ENCODE measurements around the gene RMND1. TPM values are rescaled to one million over a fixed set of nuclear protein-coding genes. Genes with fewer than 3 reads are reported as not detected.

RMND1 gene
- total and polyA plus RNA-seq, 9 of the 15 experiments (the other 6 are each of a cell fraction or from before 2014, with no cell fraction given), result 26.9 to 47.8 (median 36.2) TPM

DNA sequence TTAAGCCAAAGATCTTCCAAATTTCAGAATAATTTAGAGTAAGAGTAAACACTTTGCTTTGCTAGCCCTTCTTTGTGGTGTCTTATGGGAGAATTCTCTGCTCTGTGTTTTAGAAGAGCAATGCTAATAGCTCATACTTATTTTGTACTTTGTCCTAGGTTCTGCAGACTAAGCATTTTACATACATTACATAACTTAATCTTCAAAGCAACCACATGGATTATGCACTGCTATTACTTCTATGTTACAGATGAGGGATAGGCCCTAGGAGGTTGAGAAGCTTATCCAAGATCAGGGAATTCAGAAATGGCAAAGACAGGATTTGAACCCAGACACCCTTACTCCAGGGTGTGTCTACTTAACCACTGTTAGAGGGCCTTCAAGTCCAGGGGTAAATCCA lies 32.1 kb upstream of the RMND1 start:
- ATAC-seq (no peak), FAIRE-seq (no peak), DNase-seq (ENCODE audit: extremely low read depth in 1 of 4, low spot score in 3 of 4) (no peak)
- no peaks in the 10 kb centered on the region for H3K9me3 ChIP-seq (replicated peaks; ENCODE audit: control insufficient read depth, insufficient read depth, low read depth, low read length)
- in situ Hi-C loops (cut with MboI) (no loop called here), intact Hi-C loops (cut with micrococcal nuclease) (no loop called here)
- no peaks in the 10 kb centered on the region for H3K4me1 ChIP-seq (replicated peaks in 1 of 2; ENCODE audit: control insufficient read depth in 2 of 2, insufficient read depth in 2 of 2, low read length in 2 of 2)
- H4K20me1 ChIP-seq (replicated peaks; ENCODE audit: control insufficient read depth, insufficient read depth, low read length), result no peaks in the 10 kb centered on the region
- POLR2A ChIA-PET, result no interaction called here
- H3K4me2 ChIP-seq (ENCODE audit: insufficient read depth, low read length), result no peak overlapping the region
- no peak overlapping the region for H3K9ac ChIP-seq (ENCODE audit: insufficient read depth in 1 of 2, low read depth in 2 of 2, low read length in 2 of 2)
- H3K27me3 ChIP-seq (ENCODE audit: control insufficient read depth in 2 of 2, insufficient read depth in 2 of 2, low read length in 2 of 2), result peaks cover 11 to 21% of the 10 kb centered on the region in 2 experiments
- H2AFZ ChIP-seq (ENCODE audit: low read depth, low read length), result no peak overlapping the region
- no peaks in the 10 kb centered on the region for H3K79me2 ChIP-seq (ENCODE audit: control insufficient read depth, insufficient read depth, low read length)
- CTCF ChIA-PET (ENCODE audit: low intra/inter-chr PET ratio), result no interaction called here
- H3K9me1 ChIP-seq (ENCODE audit: control insufficient read depth, insufficient read depth, low read length), result no peaks in the 10 kb centered on the region
- no peak overlapping the region for H3K4me3 ChIP-seq
- H3K36me3 ChIP-seq (ENCODE audit: control insufficient read depth, insufficient read depth, low read length), result no peaks in the 10 kb centered on the region
- no peak overlapping the region for H3K27ac ChIP-seq (ENCODE audit: extremely low read depth, low read depth, low read length)
- no TSS peak for BruUV-seq (replicated peaks)
- TF ChIP-seq DDX20 (tag; IDR thresholded peaks at IDR 0.05; ENCODE audit: low read depth) (no peak), MCM2 (IDR thresholded peaks at IDR 0.05; ENCODE audit: low read depth) (no peak), POLR2G (IDR thresholded peaks at IDR 0.05; ENCODE audit: low read depth, low read length) (no peak), ZNF23 (CRISPR knock-in tag; IDR thresholded peaks at IDR 0.05) (no peak), MAFG (tag; conservative IDR thresholded peaks at IDR 0.05) (peak; percentile 53; the same call in 1 of the 2 replicates), SMAD4 (CRISPR knock-in tag; conservative IDR thresholded peaks at IDR 0.05) (no peak), TAF9B (IDR thresholded peaks at IDR 0.05; ENCODE audit: partially characterized antibody) (no peak), NONO (IDR thresholded peaks at IDR 0.05; ENCODE audit: low read depth in 2 of 2, low read length in 1 of 2) (no peak), CTBP1 (IDR thresholded peaks at IDR 0.05; ENCODE audit: borderline replicate concordance) (no peak), MAFK (IDR thresholded peaks at IDR 0.05; ENCODE audit: low read length) (peak; percentile 50; the same call in 1 of the 2 replicates), MAFF (IDR thresholded peaks at IDR 0.05; ENCODE audit: low read length) (peak; percentile 44), JUN (IDR thresholded peaks at IDR 0.05; ENCODE audit: borderline replicate concordance, low read depth, low read length) (no peak), JUN (CRISPR knock-in tag; IDR thresholded peaks at IDR 0.05; ENCODE audit: borderline replicate concordance) (no peak), ZNF316 (IDR thresholded peaks at IDR 0.05) (peak; percentile 84), DMBX1 (CRISPR knock-in tag; IDR thresholded peaks at IDR 0.05; ENCODE audit: borderline replicate concordance) (no peak), ZNF140 (CRISPR knock-in tag; IDR thresholded peaks at IDR 0.05) (no peak)
- TF ChIP-seq, protein P1, sequence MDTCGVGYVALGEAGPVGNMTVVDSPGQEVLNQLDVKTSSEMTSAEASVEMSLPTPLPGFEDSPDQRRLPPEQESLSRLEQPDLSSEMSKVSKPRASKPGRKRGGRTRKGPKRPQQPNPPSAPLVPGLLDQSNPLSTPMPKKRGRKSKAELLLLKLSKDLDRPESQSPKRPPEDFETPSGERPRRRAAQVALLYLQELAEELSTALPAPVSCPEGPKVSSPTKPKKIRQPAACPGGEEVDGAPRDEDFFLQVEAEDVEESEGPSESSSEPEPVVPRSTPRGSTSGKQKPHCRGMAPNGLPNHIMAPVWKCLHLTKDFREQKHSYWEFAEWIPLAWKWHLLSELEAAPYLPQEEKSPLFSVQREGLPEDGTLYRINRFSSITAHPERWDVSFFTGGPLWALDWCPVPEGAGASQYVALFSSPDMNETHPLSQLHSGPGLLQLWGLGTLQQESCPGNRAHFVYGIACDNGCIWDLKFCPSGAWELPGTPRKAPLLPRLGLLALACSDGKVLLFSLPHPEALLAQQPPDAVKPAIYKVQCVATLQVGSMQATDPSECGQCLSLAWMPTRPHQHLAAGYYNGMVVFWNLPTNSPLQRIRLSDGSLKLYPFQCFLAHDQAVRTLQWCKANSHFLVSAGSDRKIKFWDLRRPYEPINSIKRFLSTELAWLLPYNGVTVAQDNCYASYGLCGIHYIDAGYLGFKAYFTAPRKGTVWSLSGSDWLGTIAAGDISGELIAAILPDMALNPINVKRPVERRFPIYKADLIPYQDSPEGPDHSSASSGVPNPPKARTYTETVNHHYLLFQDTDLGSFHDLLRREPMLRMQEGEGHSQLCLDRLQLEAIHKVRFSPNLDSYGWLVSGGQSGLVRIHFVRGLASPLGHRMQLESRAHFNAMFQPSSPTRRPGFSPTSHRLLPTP (IDR thresholded peaks at IDR 0.05; ENCODE audit: borderline replicate concordance, extremely low read depth, insufficient read length), result no peak
- TF ChIP-seq, protein P2, sequence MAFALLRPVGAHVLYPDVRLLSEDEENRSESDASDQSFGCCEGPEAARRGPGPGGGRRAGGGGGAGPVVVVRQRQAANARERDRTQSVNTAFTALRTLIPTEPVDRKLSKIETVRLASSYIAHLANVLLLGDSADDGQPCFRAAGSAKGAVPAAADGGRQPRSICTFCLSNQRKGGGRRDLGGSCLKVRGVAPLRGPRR (CRISPR knock-in tag; IDR thresholded peaks at IDR 0.05), result no peak
- TF ChIP-seq, protein P3, sequence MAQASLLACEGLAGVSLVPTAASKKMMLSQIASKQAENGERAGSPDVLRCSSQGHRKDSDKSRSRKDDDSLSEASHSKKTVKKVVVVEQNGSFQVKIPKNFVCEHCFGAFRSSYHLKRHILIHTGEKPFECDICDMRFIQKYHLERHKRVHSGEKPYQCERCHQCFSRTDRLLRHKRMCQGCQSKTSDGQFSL (CRISPR knock-in tag; IDR thresholded peaks at IDR 0.05), result no peak
- TF ChIP-seq, protein P3 (tag; IDR thresholded peaks at IDR 0.05), result no peak

Measured in K562 (cell line).